Breast epithelium (tissue), 3 donors: ENCODE measurements around the gene CRHBP.
"Not testable (repeated sequence)": the region's sequence is repeated elsewhere in the genome, so short reads cannot be mapped to it uniquely, and the experiment has no call there.

ENCODE experiments used
- CTCF ChIP-seq, 3 donors: fragments of 450-650 bp; IDR thresholded peaks; one replicate each; pipeline ENCODE4 v1.5.1; 2016 to 2017; ENCODE audit warnings: antibody characterized with exemption in 3 of 3, mild to moderate bottlenecking in 3 of 3, moderate library complexity in 3 of 3
- POLR2A ChIP-seq: fragments of 450-650 bp; IDR thresholded peaks from one replicate; pipeline ENCODE4 v1.6.1; 2016; ENCODE audit warnings: antibody characterized with exemption, mild to moderate bottlenecking, moderate library complexity
- POLR2AphosphoS5 ChIP-seq, 3 donors: sonication (generic); formaldehyde crosslinking; IDR thresholded peaks; one replicate each; pipeline ENCODE4 v1.6.1; 2017; ENCODE audit warnings: antibody characterized with exemption in 3 of 3

DNA sequence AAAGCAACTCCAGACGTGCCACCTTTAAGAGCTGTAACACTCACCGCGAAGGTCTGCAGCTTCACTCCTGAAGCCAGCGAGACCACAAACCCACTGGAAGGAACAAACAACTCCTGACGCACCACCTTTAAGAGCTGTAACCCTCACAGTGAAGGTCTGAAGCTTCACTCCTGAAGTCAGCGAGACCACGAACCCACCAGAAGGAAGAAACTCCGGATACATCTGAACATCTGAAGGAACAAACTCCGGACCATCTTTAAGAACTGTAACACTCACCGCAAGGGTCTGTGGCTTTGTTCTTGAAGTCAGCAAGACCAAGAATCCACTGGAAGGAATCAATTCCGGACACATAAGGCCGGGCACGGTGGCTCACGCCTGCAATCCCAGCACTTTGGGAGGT, 38.2 kb upstream of the CRHBP start:
- not testable (repeated sequence) for TF ChIP-seq CTCF (IDR thresholded peaks at IDR 0.05); POLR2AphosphoS5 (IDR thresholded peaks at IDR 0.05); POLR2A
